ENCODE data around the gene FCRL6. TPM values are rescaled to one million over a fixed set of nuclear protein-coding genes. Genes with fewer than 3 reads are reported as not detected.

The FCRL6 gene
- total RNA-seq, 1 experiment from 2014 or later, result not detected

- no peak for DNase-seq (ENCODE audit: low read depth)
These were observed 59.9 kb downstream of the FCRL6 start for GRCh38 chr1:159862031-159862430.

GRCh38 chr1:159862557-159862956 is 60.4 kb downstream of the FCRL6 start, which contains the start of gene VSIG8:
VSIG8 (minus strand) TSS chr1:159862657; CDS start chr1:159862521, 136 bp downstream.
- no peak for DNase-seq (ENCODE audit: low read depth)

DNA sequence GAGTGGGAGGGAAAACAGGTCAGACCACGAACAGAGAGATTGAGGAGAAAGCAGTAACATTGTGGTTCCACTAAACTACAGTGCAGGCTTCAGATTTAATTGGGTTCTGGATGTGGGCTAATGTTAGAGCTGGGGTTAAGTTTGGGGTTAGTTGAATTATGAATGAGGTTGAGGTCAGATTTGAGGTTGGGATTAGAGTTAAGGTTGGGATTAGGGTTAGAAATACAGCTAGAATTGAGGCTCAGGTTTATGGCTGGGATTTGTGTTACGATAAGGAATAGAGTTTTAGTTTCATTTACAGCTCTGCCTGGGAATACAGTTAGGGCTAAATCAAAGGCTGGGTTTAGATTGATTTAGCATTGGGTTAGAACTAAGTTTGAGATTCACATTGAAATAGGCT is 62.1 kb downstream of the FCRL6 start:
- DNase-seq (ENCODE audit: low read depth), result no peak

Other genes with a start within 250 kb of the FCRL6 start
- gene APCS, start 214.5 kb upstream of the FCRL6 start, total RNA-seq (2014; rRNA removed; shearing (Covaris generic)), result not detected in 2 replicates
- gene CRP, start 87.8 kb upstream of the FCRL6 start, total RNA-seq (2014; rRNA removed; shearing (Covaris generic)), result not detected in 2 replicates
- gene DUSP23, start 21.4 kb upstream of the FCRL6 start, total RNA-seq (2014; rRNA removed; shearing (Covaris generic)), result 34.5 and 51.2 TPM in 2 replicates
- gene SLAMF8, start 24.5 kb downstream of the FCRL6 start, total RNA-seq (2014; rRNA removed; shearing (Covaris generic)), result 1.5 and 2.6 TPM in 2 replicates
- 0.20 TPM in 1 of 2 replicates, not detected in the other for gene VSIG8, start 60.3 kb downstream of the FCRL6 start, total RNA-seq (2014; rRNA removed; shearing (Covaris generic))
- 2.2 and 2.9 TPM in 2 replicates for gene CFAP45, start 97.8 kb downstream of the FCRL6 start, total RNA-seq (2014; rRNA removed; shearing (Covaris generic))
- gene TAGLN2, start 123.1 kb downstream of the FCRL6 start, total RNA-seq (2014; rRNA removed; shearing (Covaris generic)), result 811 and 1,008 TPM in 2 replicates
- gene IGSF9, start 143.3 kb downstream of the FCRL6 start, total RNA-seq (2014; rRNA removed; shearing (Covaris generic)), result not detected in 2 replicates
- gene SLAMF9, start 151.9 kb downstream of the FCRL6 start, total RNA-seq (2014; rRNA removed; shearing (Covaris generic)), result 0.60 and 0.88 TPM in 2 replicates
- gene PIGM, start 229.6 kb downstream of the FCRL6 start, total RNA-seq (2014; rRNA removed; shearing (Covaris generic)), result 4.7 and 4.9 TPM in 2 replicates